Glomerular endothelial cell (primary cell): Measurements from ENCODE around the gene LPAR1. TPM values are rescaled to one million over a fixed set of nuclear protein-coding genes. Genes with fewer than 3 reads are reported as not detected.

Source experiments
- DNase-seq: peaks from one replicate; pipeline ENCODE4 v3.0.0-alpha.2; 2011; ENCODE audit warnings: low read depth, low spot score; ENCODE audit errors: extremely low read depth
- total RNA-seq: library from RNA; depleted of rRNA; stranded (reverse); fragments of >200 nt; gene quantifications from 2 replicates; pipeline ENCODE4 v1.2.3, GENCODE V29; 2015

The LPAR1 gene
- total RNA-seq, 1 donor from 2014 or later, result 3.3 TPM

DNA sequence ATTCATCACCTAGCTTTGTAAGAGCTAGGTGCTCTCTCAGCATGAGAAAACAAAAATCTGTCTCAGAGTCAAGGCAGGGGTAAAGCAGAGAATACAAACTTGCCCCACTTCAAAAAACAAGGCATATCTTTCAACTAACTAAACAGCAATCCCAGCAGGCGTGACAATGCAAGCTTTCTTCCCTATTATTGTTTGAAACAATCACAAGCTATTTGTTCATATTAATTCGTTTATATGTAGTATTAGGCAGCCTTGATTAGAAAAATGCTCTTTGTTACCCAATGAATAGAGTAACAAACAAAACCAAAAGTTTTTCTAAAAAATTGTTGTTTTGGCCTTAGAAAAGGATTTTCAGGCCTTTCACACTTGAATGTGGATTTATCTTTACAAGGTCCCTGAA is 71.1 kb downstream of the LPAR1 start:
- DNase-seq, result no peak

- DNase-seq, result no peak
Observed at GRCh38 chr9:110960288-110960687, 78.0 kb downstream of the LPAR1 start.

GRCh38 chr9:110958847-110959246 is 79.4 kb downstream of the LPAR1 start:
- no peak for DNase-seq

- DNase-seq, result no peak
Observed at GRCh38 chr9:110954822-110955291, 83.4 kb downstream of the LPAR1 start.

GRCh38 chr9:110952540-110952859 is 85.8 kb downstream of the LPAR1 start:
- no peak for DNase-seq

DNA sequence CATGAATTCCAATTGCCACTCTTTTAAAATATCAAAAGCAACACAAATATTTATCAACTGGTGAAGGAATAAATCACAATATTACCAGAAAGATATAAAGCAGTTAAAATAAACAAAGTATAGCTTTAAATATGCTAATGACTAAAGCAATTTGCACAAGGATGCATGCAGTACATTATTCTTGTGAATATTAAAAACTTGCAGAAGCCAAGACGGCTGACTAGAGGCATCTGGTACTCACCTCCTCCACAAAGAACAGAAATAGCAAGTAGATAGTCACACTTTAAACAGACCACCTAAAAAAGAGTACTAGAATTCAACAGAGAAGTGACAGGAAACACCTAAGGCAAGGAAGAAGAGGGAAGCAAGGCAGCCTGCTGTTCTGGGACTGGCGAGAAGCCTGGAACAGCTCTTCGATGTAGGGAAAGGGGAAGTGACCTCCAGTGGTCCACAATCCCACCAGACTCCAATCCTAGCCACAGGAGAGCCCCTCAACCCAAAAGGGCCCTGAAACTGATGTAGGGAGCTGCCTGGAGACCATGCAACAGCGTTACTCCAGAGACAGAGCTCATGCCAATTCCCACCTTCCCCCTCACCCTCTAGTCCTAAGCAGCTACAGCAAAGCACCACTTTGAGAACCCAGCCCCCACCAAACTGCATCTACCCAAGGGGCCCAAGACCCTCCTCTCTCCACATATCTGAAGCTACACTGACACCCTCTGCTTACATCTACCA is 86.3 kb downstream of the LPAR1 start:
- no peak for DNase-seq

GRCh38 chr9:110950041-110950645 is 88.1 kb downstream of the LPAR1 start:
- no peak for DNase-seq

- no peak for DNase-seq
Observed at GRCh38 chr9:110949081-110949480, 89.2 kb downstream of the LPAR1 start.

DNA sequence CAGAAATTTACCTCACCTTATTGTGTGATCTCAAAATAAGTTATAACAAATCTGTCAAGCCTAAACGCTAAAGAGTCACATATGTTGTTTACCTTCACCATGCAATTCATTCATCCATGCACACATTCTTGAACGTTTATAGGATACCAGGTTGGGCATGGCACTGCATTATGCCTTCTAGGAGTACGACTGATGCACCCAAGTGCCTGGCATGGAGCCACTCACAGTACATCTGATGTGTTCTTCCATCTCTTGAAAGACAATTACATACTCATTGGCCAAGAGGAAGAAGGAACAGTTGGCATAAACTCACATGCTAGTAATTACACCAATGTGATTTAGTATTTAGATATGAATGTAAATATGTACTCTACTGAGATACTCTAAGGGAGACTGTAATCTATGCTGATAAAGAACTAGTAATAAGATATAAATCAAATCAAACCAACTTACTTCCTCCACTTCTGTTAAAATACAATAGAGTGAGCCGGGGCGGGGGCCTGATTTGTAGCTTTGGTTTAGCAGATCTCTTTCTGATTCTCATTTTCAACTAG is 90.7 kb downstream of the LPAR1 start:
- no peak for DNase-seq

GRCh38 chr9:110942522-110942921 is 95.7 kb downstream of the LPAR1 start:
- DNase-seq, result no peak

GRCh38 chr9:110940951-110941557 is 97.2 kb downstream of the LPAR1 start:
- no peak for DNase-seq

DNA sequence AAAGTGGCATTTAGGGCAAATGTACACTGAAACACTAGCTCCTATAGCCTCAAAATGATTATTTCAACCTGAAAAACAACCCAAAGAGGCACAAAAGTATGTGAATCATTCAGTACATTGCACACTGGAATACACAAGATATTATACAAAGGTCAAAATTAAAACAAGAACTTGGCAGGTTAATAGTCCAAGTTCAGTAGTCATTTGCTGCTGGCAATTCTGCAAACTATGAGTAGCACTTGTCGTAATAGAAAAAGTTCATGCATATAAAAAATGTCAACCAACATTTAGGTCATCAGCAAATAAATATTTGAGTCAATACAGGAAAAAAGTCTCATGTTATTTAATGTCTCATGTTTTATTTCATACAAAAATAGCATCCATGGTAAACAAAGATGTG is 98.7 kb downstream of the LPAR1 start:
- no peak for DNase-seq

GRCh38 chr9:110939047-110939446 is 99.2 kb downstream of the LPAR1 start:
- DNase-seq, result no peak

- DNase-seq, result no peak
Observed at GRCh38 chr9:110938242-110938641, 100.0 kb downstream of the LPAR1 start.

DNA sequence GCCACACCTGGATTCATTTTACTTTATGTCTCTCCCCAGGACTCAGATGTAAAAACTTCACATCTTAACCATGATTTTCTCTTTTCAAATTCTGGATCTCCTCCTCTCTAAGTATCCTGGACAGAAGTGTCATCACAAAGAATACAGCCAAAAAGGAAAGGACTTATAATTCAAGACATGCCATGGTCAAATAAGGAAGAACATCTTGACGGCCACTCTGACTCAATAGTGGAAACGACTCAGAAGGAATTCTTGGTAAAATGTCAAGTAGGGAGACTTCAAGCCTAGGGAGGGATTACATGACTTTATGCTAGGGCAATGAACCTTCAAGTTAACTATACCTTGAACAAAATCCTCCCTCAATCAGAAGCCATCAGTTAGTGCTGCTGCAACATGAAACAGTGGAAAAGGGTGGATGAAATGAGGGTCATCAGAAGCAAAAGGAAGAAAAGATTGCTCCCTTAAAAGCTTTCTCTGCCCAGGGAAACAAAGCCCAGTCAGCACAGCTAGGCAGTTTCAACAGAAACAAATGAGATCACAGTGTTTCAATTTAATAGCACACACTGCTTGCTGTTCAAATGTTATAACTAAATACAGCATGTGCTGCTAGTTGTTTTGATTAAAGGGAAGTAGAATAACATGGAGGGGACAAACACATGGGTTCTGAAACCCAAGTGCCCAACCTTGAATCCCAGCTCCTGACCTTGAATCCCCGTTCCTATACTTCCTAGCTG is 101.4 kb downstream of the LPAR1 start:
- DNase-seq, result no peak

DNA sequence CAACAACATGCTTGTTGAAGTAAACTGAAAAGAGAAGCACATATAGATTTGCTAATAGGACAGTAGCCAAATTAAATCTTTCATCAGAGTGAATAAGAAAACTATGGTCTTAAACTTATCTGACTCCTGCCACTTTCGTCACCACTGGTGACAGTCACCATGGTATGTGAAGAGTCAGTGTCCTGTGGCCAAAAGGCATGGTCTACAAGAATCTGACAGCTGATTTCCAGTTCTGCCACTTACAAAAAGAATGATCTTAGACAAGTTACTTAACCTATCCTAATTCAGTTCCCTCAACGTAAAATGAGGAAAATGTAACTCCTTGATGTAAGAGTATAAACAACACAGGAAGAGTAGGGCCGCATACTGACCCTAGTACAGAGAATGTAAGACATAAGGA is 102.0 kb downstream of the LPAR1 start:
- DNase-seq, result no peak

DNA sequence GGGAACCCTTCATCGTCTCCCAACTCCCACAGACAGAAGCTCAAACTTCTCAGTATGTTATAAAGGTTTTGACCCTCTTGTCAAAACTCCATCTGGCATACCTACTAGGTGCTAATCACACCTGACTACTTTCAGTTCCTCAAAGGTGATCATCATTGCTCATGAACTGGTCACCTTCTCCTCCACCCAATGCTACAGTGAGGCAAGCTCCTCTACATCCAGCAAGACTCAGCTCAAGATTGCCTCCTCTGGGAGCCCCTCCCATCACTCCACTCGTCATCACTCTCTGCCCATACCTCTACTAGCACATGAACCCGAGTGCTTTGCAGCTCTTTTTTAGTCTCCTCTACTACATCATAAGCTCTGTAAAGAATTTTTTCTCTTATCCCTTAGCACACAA is 102.4 kb downstream of the LPAR1 start:
- DNase-seq, result no peak

DNA sequence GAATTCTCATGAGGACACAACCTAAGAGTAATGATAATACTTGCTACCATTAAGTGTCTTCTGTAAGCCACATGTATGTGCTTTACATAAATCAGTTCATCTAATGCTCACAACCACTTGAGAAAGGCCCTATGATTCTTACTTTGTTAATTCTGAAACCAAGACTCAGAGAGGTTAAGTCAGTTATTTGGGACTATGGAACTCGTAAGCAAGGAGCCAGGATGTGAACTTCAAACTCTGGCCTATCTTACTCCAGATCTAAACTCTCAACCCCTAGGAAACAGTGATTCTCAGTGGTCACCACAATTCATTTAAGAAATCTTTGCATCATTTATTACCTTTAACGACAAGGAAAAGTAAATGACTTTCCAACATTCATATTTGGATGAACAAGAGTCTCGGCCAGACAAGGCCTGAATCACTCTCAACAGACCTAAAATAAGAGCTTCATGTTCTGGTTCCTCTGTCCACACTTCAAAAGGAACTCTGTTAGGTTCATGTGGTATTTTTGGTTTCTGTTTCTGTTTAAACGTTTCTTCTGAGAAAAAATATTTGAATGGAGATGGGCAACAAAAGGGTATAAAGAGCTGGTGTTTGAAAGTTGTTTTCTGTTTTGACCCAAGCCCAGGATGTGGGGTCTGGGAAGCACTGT is 104.8 kb downstream of the LPAR1 start:
- DNase-seq, result no peak

DNA sequence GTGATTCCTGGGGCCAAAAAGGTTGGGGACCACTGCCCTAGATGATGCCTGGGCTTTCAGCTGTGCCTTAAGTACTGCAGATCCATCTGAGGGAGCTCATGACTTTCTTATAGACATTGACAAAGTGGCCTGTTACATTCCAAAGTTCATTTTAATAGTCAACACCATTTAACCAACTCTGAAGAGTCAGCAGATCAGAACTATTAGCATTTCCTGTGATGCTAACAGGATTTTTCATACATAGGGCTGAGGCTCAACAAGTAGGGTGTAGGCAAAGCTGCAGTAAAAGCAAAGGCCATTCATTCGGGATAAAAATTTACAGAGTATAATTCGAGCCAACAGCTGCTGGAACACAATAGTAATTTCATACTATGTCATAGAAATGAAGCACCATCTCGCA is 105.4 kb downstream of the LPAR1 start:
- no peak for DNase-seq

GRCh38 chr9:110928599-110928998 is 109.7 kb downstream of the LPAR1 start:
- DNase-seq, result no peak
